GM18502 (cell line): ENCODE measurements around the gene MRPS18C.
"Not testable (repeated sequence)": the region's sequence is repeated elsewhere in the genome, so short reads cannot be mapped to it uniquely, and the experiment has no call there.

Experiments
- ATAC-seq: cut with Tn5 transposase; IDR thresholded peaks from one replicate; pipeline ENCODE4 v1.9.1; 2021; ENCODE audit warnings: mild to moderate bottlenecking; ENCODE audit not compliant: unreplicated experiment, poor library complexity

Gene MRPS18C

DNA sequence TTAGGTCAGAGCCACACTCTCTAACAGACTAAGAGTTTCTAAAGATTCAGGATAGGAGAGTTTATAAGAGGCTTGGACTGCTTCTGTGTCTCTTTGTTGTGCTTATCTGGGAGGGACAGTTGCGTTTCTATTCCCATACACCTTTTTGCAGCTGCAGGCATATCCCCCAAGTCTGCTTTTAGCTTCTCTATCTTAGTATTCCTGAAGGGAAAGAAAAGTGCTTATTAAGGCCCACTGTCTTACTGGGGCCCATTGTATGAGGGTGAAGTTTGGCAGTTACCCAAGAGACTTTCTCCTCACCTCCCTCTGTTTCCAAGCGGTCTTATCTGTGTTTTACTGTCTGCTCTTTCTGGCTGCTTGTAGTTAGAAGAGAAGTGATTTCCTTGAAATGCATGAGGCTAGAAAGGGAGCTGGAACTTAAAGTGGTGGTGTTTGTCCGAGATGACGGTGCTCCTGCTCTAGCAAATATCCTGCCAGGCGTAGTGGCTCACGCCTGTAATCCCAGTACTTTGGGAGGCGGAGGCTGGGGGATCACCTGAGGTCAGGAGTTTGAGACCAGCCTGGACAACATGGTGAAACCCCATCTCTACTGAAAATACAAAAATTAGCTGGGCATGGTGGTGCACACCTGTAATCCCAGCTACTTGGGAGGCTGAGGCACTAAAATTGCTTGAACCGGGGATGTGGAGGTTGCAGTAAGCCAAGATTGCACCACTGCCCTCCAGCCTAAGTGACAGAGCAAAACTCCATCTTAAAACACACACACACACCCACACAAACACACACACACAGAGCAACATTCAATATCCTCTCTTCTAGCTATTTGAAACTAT, 40.4 kb downstream of the MRPS18C start:
- not testable (repeated sequence) for ATAC-seq

GRCh38 chr4:83498187-83498586, 42.3 kb downstream of the MRPS18C start:
- ATAC-seq, result no peak

- ATAC-seq, result not testable (repeated sequence)
Measured at GRCh38 chr4:83501671-83502070, 45.8 kb downstream of the MRPS18C start.

DNA sequence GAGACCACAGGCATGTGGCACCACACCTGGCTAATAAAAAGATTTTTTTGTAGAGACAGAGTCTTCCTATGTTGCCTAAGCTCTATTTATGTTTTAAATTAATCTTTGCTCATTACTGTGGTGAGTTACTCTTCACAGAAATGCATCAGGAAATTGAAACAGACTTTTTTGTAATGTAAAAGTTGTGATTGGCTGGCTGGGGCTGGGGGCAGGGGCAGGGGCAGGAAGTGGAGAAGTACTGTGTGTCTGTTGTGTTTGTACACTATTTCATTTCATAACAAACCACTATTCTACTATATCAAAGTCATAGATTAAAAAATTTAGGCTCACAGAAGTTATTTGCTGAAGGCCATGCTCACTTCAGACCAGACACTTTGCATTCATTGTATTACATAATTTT, 48.1 kb downstream of the MRPS18C start:
- ATAC-seq, result no peak

GRCh38 chr4:83504503-83504902, 48.6 kb downstream of the MRPS18C start:
- no peak for ATAC-seq

DNA sequence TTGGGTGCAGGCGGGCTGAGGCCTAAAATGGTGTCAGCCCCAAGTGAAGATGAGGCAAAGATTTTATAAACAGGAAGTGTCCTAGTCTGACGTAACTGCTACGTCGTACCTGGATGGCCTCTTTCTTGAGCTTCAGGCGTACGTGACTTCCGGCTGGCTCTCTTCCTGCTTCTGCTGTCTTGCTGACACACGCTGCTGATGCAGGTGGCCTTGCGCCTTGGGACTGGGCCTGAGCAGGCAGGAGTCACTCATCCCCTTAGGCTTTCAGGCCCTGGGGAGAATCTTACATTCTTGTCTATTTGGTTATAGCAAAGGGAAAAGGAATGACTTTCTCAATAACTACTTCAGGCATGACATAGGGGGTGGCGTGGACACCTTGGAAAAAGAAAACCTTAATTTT, 49.1 kb downstream of the MRPS18C start:
- no peak for ATAC-seq

- peak; percentile 65 for ATAC-seq
Measured at GRCh38 chr4:83509156-83509585, 53.3 kb downstream of the MRPS18C start.

DNA sequence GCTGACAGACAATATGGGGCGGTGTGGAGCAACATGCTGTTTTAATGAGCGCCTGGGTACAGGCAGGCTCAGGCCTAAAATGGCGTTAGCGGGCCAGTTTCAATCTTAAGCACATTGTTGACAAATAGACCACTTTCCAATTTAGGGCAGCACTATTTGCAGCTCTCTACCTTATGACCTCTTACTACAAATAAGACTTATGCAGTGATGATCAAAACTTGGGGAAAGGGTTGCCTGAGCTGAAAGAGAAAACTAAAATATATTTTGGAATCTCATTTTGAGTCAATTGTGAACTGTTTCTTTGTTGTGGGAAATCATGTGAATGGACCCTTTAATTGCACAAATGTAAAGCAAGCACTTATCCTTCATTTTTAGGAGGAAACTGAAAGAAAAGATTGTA, 54.6 kb downstream of the MRPS18C start:
- ATAC-seq, result no peak
